ENCODE measurements around the gene DNM2. TPM values are rescaled to one million over a fixed set of nuclear protein-coding genes. Genes with fewer than 3 reads are reported as not detected.

Gene DNM2
- total and polyA plus RNA-seq, 9 of the 15 experiments (the other 6 are each of a cell fraction or from before 2014, with no cell fraction given), result 2.2 to 161 (median 72.6) TPM

DNA sequence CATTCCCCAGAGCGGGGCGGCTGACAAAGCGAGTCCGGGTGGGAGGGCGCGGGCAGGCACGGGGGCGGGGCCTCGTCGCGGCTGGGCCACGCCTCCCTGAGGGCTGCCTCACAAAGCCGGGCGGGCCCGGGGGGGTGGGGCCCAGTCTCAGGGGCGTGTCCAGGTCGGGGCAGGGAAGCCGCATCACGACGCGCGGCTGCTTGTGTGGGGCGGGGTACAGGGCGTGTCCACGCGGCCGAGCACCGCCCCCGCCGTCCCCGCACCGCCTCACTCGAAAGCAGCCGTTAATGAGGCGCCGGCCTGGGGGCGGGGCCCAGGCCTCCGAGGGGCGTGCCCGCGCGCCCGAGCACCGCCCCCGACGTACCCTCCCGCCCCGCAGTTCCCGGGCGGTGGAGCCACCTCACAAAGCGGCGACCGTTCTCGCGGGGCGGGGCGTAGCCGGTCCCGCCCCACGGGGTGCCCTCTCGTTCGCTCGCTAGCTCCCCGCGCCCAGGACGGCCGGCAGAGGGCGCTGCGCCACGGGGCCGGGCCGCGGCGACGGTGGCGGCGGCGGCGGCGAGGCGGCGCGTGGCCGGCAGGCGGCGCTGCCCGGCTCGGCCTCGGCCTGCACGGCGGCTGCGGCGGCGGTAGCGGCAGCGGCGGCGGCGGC is 153.2 kb downstream of the DNM2 start, which contains the start of gene CARM1 (continued):
- TF ChIP-seq, protein P1, sequence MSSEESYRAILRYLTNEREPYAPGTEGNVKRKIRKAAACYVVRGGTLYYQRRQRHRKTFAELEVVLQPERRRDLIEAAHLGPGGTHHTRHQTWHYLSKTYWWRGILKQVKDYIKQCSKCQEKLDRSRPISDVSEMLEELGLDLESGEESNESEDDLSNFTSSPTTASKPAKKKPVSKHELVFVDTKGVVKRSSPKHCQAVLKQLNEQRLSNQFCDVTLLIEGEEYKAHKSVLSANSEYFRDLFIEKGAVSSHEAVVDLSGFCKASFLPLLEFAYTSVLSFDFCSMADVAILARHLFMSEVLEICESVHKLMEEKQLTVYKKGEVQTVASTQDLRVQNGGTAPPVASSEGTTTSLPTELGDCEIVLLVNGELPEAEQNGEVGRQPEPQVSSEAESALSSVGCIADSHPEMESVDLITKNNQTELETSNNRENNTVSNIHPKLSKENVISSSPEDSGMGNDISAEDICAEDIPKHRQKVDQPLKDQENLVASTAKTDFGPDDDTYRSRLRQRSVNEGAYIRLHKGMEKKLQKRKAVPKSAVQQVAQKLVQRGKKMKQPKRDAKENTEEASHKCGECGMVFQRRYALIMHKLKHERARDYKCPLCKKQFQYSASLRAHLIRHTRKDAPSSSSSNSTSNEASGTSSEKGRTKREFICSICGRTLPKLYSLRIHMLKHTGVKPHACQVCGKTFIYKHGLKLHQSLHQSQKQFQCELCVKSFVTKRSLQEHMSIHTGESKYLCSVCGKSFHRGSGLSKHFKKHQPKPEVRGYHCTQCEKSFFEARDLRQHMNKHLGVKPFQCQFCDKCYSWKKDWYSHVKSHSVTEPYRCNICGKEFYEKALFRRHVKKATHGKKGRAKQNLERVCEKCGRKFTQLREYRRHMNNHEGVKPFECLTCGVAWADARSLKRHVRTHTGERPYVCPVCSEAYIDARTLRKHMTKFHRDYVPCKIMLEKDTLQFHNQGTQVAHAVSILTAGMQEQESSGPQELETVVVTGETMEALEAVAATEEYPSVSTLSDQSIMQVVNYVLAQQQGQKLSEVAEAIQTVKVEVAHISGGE (CRISPR knock-in tag; IDR thresholded peaks at IDR 0.05), result peak in 1 of 3 experiments; percentile 35; a peak in 1 of 6 replicates
- TF ChIP-seq, protein P2, sequence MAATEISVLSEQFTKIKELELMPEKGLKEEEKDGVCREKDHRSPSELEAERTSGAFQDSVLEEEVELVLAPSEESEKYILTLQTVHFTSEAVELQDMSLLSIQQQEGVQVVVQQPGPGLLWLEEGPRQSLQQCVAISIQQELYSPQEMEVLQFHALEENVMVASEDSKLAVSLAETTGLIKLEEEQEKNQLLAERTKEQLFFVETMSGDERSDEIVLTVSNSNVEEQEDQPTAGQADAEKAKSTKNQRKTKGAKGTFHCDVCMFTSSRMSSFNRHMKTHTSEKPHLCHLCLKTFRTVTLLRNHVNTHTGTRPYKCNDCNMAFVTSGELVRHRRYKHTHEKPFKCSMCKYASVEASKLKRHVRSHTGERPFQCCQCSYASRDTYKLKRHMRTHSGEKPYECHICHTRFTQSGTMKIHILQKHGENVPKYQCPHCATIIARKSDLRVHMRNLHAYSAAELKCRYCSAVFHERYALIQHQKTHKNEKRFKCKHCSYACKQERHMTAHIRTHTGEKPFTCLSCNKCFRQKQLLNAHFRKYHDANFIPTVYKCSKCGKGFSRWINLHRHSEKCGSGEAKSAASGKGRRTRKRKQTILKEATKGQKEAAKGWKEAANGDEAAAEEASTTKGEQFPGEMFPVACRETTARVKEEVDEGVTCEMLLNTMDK (IDR thresholded peaks at IDR 0.05; ENCODE audit: borderline replicate concordance, insufficient read depth, low read depth, low read length, poor library complexity, severe bottlenecking), result peak; percentile 95
- TF ChIP-seq CREM (IDR thresholded peaks at IDR 0.05; ENCODE audit: low read depth) (peak; percentile 96), RBM25 (IDR thresholded peaks at IDR 0.05; ENCODE audit: low read depth, low read length, severe bottlenecking) (peak; percentile 61), FOS (IDR thresholded peaks at IDR 0.05; ENCODE audit: extremely low read depth, insufficient read length) (no peak), YY1 (IDR thresholded peaks at IDR 0.05; ENCODE audit: borderline replicate concordance in 1 of 3, control insufficient read depth in 1 of 3, extremely low read depth in 1 of 3, insufficient read depth in 3 of 3, insufficient read length in 1 of 3, insufficient replicate concordance in 2 of 3, low read depth in 1 of 3, low read length in 2 of 3) (peak in 2 of 3 experiments; percentile 32 to 63), KLF1 (tag; IDR thresholded peaks at IDR 0.05) (0 out of 2 replicates have a peak, but pooled peaks have one; percentile 47)
- TF ChIP-seq, protein P3, sequence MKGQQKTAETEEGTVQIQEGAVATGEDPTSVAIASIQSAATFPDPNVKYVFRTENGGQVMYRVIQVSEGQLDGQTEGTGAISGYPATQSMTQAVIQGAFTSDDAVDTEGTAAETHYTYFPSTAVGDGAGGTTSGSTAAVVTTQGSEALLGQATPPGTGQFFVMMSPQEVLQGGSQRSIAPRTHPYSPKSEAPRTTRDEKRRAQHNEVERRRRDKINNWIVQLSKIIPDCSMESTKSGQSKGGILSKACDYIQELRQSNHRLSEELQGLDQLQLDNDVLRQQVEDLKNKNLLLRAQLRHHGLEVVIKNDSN (CRISPR knock-in tag; IDR thresholded peaks at IDR 0.05), result peak; percentile 41
- TF ChIP-seq, protein P4, sequence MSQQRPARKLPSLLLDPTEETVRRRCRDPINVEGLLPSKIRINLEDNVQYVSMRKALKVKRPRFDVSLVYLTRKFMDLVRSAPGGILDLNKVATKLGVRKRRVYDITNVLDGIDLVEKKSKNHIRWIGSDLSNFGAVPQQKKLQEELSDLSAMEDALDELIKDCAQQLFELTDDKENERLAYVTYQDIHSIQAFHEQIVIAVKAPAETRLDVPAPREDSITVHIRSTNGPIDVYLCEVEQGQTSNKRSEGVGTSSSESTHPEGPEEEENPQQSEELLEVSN (IDR thresholded peaks at IDR 0.05; ENCODE audit: borderline replicate concordance in 1 of 2, extremely low read depth in 1 of 2, insufficient read depth in 1 of 2, insufficient read length in 1 of 2, low read depth in 1 of 2, low read length in 1 of 2, poor library complexity in 1 of 2, severe bottlenecking in 1 of 2), result peak; percentile 18 to 25
